M059J (cell line): ENCODE results near the gene DENND1A. TPM values are rescaled to one million over a fixed set of nuclear protein-coding genes. Genes with fewer than 3 reads are reported as not detected.
"Not testable (repeated sequence)": the region's sequence is repeated elsewhere in the genome, so short reads cannot be mapped to it uniquely, and the experiment has no call there.

Source experiments
- DNase-seq: peaks from one replicate; pipeline ENCODE4 v3.0.0-alpha.2; 2012; ENCODE audit warnings: low read depth
- total RNA-seq: library from RNA; depleted of rRNA; stranded (reverse); fragments of >200 nt; shearing (Covaris generic); gene quantifications from 2 replicates; pipeline ENCODE4 v1.2.3, GENCODE V29; 2014

Gene DENND1A
- total RNA-seq, 1 experiment from 2014 or later, result 15.7 TPM

DNA sequence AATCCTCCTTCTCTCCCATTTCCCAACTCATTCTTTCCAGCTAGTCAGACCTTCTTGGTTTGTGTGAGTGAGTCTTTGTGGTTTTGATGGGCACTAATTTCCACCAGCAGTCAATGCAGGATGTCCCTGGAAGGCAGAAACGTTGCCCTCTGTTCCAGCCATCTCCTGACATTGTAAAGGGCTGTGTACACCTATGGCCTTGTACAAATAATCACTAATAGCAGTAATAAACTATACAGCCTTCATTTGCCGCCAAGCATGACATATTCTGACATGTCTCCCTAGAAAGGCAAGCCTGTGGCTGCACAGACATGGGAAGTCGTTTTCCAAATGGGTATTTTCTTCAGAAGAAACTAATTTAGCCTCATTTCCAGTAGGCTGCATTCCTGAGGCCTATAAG, 18.4 kb upstream of the DENND1A start:
- peak; percentile 17 for DNase-seq

DNA sequence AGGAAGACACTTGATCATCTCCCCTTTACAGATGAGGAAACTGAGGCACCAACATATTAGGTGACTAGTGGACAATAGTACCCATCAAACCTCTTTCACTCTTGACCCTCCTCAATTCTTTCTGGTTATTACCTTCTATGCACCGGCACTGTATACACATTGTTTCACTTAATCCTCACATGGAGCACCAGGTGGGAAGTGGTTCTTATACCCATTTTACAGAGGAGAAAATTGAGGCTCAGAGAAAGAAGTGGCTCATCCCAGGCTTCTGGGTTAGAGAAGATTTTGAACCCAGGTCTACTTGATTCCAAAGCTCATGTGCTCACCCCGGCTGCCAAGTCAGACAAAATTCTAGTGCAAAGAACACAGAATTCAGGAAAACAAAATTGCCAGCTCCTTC, 17.4 kb upstream of the DENND1A start:
- DNase-seq, result no peak

DNA sequence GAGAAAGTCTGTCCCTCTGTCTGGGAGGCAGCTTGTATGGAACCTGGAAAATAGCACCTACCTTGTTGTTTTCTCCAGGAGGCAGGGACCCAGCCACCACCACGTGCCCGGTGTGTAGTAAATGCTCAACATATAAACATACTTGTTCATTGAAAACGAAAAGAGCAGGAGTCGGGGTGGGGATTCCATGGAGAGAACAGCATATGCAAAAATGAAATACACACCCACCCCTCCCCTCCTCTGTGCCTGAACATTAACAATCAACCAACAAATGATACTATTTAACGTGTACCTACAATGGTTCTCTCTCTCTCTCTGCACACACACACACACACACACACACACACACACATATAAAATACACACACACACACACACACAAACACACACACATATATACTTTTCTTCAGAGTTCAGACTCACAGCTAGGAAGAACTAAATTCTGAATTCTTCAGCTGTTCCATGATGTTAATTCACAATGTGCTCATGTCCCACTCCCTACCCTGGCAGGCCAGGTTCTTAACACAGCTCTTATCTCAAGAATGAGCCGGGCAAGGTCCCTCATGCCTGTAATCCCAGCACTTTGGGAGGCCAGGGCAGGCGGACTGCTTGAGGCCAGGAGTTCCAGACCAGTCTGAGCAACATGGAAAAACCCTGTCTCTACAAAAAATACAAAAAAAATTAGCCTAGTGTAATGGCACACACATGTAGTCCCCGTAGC, 16.3 kb upstream of the DENND1A start:
- DNase-seq, result no peak

DNA sequence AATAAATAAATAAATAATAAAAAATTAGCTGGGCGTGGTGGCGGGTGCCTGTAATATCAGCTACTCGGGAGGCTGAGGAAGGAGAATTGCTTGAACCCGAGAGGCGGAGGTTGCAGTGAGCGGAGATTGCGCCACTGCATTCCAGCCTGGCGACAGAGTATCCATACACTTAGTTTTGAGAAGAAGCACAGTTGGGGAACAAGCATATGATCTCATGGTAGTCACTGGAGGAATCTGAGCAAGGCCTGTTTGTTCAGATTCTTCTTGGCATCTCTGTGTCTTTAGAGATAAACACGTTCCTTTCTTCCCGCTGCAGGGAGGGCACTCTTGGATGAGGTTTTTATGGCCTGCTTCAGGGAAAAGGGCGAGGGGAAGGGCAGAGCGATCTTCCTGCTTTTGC, 15.6 kb upstream of the DENND1A start:
- no peak for DNase-seq

DNA sequence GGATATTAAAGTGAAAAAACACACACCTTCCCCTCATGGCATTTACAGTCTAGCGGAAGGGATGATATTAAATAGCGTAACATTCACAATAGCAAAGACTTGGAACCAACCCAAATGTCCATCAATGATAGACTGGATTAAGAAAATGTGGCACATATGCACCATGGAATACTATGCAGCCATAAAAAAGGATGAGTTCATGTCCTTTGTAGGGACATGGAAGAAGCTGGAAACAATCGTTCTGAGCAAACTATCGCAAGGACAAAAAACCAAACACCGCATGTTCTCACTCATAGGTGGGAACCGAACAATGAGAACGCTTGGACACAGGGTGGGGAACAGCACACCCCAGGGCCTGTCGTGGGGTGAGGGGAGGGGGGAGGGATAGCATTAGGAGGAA, 14.5 kb upstream of the DENND1A start:
- DNase-seq, result not testable (repeated sequence)

DNA sequence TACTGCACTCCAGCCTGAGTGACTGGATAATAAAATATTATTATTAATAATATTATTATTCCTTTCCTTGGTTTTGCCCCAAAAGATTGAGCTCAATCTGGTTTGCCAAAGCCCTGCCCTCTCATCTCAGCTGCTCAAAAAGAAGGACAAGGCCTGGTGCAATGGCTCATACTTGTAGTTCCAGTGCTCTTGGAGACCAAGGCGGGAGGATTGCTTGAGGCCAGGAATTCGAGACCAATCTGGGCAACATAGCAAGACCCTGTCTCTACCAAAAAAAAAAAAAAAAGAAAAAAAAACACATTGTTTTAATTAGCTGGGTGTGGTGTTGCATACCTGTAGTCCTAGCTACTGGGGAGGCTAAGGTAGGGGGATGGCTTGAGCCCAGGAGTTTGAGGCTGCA, 13.7 kb upstream of the DENND1A start:
- no peak for DNase-seq

DNA sequence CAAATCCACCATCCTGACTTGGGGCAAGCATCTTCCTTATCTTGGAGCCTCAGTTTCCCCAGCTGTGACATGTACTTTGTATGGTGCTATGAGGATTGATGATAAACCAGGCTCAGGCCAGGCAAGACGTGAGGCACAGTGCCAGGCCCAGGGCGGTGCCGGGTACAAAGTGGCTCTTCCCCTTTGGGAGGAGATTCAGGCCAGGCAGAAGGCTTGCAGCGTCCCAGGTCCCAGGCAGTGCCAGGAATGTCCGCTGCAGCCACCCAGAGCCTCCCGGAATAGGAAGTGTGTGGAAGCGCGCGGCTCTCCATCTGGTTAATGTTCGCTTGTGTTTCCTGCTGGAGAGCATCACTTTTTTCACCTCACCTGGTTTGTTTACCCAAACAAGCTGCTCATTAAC, 12.6 kb upstream of the DENND1A start:
- DNase-seq, result no peak

DNA sequence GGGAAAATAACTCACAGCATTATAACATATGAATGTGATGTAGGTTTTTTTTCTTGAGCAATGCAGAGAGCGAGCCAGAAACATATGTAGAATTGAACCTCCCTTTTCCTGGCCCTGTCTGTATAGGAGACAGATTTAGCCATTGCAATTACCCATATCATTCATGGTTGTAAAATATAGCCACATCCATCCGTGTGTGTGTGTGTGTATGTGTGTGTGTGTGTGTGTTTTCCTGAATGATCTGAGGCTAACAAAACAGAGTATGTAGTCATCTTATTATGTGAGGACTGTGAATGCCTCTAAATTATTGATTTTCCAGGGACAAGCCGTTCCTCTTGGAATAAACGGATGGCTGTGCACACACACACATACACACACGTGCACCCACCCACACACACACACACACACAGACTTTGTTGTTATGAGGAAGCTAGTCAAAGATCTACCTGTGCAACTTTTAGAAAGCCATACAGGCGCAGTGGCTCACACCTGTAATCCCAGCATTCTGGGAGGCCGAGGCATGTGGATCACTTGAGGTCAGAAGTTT, 11.7 kb upstream of the DENND1A start:
- DNase-seq, result no peak

DNA sequence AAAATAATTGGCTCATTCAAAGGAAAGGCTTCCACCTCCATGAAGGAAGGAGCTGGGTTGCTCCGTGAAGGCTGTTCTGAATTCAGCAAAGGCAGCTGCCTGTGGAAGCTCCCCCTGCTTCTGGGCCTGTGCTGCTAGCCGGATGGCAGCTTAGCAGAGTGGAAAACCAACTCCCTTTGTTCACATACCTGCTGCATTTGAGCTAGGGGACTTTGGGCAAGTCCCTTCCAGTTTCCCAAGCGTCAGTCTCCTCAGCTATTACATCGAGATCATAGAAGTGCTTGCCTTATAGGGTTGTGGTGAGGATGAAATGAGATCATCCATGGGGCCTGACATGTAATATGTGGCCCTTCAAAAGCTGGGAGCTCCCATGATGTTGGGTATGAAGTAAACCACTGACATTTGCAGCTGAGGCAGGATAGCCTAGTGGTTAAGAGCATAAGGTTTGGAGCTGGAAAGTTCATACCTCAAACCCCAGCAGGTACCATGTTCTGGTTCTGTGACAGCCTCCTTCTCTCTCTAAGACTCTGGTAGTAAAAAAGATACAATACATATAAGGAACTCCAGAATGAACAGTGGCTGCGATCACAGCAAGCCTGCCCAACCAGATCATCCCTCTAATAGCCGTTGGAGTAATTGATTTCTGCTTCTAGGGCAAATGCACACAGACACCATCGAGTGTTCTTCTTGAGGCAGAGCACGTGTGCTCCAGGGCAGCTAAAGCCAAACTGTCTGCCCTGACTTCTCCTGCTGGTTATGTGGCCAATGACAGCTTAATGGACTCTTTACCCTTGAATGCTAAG, 11.0 kb upstream of the DENND1A start:
- no peak for DNase-seq

DNA sequence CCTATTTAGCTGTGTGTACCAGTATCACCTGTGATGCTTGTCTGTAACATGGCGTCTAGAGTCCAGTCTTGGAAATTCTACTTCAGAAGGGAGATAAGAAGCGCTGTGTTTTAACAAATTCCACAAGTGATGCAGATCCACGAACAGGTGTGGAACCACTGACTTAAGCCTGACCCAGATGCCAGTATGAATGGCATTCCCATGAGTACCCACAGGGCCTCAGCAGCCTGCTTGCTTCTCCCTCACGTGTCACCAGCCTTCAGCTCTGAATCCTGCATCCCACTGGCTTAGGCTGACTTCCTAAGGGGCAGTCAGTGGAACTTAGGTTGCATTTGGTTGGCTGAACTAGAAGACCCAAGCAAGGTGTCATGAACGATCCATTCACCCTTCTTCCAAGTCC, 8.5 kb upstream of the DENND1A start:
- DNase-seq, result no peak

DNA sequence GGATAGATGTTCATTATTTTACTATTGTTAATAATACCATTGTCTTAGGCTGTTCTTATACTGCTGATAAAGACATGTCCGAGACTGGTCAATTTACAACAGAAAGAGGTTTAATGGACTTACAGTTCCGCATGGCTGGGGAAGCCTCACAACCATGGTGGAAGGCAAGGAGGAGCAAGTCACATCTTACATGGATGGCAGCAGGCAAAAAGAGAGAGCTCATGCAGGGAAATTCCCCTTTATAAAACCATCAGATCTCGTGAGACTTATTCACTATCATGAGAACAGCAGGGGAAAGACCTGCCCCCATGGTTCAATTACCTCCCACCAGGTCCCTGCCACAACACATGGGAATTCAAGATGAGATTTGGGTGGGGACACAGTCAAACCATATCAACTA, 6.6 kb upstream of the DENND1A start:
- DNase-seq, result not testable (repeated sequence)

DNA sequence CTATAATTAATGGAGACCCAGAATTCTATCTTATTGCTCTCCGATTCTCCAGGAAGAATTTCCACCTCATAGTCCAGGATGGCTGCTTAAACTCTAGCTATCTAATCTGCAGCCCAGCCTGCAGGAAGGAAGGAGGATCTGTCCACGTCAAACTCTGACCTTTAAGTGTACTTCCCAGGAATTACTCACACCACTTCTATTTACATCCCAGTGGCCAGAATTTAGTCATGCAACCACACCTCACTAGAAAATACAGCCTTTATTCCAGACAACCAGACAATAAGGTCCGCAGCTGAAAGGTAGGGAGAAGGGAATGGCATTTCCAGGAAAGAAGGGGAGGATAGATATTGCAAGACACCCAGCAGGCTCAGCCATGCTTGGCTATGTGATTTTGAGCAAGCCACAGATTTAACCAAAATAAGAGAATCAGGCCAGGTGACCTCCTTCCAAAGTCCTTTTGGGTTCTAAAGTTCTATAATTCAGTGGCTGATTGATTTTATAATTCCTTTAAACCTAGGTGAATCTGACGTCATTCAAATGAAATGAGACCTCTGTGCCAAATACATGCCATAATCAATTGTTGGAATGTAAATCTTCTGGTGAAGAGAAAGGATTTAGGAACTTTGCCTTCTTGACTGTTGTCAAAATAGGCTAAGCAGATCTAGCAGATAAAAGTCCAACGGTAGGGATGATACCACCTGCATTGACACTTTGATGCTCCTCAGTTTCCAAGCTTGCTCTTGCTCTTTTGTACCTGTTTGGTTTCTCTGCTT, 3.7 kb upstream of the DENND1A start:
- DNase-seq, result peak; percentile 87

DNA sequence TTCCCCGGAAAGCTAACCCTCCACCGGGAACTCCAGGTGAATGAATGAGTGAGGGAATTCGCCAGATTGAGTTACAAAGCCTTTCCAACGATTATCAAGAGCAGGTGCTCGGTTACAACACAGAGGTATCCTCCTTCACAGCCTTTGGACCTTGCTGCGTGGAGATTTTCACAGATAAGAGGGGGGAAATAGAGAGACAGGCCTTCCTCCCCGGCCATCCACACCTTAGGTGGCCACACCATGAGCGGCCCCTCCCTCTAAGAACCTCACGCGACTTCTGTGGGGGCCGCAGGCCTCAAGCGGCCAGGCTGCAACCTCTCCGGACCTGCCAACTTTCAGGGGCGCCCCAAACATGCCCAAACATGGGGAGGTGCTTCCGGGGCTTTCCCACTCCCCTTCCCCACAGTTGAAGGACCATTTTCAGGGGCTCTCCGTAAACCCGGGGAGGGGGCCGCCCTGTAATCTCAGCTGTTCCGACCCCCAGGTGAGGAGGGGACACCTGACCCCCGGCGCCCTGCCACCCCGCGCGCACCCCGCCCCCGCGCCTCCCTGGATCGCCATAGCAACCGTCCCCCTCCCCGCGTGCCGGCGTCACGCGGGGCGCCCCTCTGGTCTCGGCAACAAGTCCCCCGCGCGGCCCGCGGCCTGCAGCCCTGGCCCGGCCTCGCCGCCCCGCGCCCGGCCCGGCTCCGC, 603 bp downstream of the DENND1A start:
- peak; percentile 20 for DNase-seq

DNA sequence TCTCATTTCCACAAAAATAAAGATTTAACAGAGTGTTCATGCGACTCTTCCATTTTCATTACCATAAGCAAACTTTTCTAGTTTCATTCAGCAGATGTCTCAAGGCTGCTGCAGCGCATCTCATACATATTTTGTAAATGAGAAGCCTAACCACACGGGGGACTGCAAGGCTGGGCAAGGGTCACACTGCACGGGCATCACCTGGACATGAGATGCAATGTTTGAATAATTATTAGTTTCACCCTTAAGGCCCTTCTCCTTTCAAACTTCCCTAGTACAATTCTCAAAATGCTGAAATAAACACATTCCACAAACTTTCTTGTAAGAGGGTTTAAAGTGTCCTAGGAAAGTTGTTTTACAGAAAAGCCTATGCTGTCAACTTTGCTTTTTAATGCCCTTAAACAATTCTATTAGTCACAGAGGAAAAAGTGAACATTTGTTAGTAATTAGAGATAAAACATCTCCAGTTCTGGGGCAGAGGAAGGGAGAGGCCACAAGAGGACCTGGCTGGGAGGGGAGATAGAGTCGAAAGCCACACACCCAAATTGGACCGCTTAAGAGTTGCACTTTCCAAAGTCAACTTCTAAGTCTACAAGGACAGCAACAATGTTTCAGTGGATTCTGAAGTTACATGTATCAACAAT, 1.3 kb downstream of the DENND1A start:
- DNase-seq, result peak; percentile 63

DNA sequence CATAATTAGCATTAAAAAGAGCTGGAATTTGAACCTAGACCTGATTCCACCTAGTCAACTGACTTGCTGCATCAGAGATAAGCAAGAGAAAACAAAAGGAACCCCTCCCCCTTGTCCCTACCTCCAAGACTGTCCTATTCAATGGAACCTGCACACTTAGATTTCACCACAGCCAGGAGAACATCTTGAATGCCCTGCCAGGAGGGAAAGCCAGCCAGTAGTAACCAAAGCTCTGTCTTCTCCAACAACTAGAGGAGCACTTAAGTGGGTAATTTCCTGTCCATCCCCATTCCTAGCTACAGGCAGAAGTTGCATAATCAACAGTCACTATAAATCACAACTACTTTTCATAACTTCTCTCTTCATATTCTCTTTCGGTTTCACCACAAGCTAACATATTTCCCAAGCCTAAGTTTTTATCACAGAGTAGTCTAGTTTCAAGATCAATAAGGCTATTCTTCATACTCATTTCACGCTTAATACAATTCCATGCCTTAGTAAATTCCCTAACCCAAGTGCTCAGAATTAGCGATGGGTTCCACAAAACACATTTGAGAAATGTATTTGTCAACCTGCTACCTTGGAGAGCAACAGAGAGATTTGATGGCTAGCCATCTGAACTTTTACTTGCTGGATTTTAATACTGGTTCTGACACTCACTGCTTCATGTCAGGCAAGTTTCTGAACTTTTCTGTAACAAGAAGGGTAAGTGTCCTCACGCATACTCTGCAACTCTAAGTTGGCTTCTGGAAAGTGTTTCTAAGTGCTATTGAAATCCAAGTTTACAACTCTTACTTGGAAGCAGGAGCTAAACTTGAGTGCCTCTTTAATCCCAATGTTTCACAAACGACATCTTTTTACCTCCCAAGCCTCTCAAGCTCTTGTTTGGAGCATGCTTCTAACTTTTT, 2.0 kb downstream of the DENND1A start:
- DNase-seq, result peak; percentile 46

DNA sequence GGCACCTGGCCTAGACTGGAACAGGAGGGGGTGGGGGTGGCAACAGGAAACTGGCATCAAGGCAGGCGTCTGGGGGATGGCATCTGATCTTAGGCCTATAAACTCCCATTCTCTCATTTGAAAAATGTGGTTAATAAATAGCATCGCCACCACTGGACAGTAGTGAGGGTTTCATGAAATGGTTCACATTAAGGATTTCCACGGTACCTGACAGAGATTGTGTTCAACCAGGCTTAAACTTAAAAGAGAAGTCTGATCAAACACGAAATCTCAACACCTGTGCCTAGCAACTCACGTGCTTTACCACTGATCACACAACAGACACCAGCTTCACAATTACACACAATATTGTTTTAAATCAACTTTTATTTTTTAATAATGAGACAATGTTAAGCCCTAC, 3.0 kb downstream of the DENND1A start:
- no peak for DNase-seq

DNA sequence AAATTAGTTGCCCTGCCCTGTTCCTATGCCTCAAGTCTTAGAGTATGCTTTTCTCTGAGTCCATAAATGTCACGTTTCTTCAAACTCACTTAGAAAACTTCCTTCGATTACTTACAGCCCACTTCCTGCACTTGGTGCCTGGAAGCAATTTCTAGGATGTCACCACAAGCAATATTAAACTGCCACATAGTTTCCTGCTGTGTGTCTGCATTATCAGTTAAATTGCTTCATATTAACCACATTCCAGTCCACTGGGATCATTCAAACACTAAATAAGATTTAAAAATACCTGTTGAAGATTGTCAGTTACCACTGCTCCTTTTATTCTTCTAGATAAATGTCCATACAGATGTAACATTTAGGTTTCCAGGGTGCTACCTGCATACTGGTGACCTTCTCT, 4.1 kb downstream of the DENND1A start:
- peak; percentile 81 for DNase-seq

DNA sequence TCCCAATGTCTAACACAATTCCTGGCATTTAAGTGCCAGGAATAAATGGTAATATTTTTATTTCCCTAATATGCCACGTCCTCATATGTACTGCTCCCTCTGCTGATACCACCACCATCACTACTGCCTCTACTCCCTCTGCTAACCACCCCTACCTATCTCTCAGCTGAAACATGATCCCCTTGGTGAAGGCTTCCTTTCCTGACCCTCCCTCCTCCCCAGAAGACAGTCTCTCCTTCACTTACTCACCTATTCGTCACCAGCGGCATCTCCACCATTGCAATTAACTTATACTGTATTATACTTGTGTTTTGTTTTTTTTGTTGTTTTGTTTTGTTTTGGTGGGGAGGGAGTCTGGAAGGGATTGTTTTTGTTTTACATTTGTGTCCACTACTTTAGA, 4.8 kb downstream of the DENND1A start:
- DNase-seq, result peak; percentile 53

DNA sequence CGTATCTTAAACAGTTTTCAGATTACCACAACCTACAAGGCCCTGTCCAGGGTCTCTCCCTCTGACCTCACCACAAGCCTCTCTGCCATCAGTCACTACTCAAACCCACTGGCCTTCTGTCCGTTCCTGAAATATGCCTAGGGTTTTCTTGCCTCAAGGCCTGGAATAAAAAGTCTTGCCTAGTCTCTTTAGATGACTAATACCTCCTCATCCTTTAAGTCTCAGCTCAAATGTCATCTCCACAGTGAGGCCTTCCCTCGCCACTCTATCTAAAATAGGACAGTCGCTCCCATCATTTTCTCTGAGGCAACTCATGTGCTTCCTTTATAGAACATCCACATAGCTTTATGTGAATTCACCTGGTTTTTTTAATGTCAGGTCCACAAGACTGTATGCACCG, 5.2 kb downstream of the DENND1A start:
- DNase-seq, result peak; percentile 77

DNA sequence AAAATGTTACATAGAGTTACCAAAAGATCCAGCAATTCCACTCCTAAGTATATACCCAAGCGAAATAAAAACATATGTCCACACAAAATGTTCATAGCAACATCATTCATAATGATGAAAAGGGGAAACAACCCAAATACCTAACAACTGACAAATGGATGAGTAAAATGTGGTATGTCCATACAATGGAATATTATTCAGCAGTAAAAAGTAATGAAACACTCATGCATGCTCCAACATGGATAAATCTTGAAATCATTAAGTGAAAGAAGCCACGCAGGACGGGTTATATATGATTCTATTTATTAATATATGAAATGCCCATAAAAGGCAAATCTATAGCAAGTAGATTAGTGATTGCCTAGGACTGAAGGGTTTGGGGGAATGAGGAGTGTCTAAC, 6.0 kb downstream of the DENND1A start:
- DNase-seq, result no peak
